Right atrium auricular region (tissue), 2 donors: ENCODE data around the gene C2orf76. TPM values are rescaled to one million over a fixed set of nuclear protein-coding genes. Genes with fewer than 3 reads are reported as not detected.

Experiments
- DNase-seq: peaks from one replicate; pipeline ENCODE4 v3.0.0-alpha.2; 2019; ENCODE audit warnings: low spot score
- H3K27ac ChIP-seq, 2 donors: fragments of 200-600 bp; sonication (generic); 1 replicate in 1 of 2; 2 replicates in 1 of 2; pipeline ENCODE4 v1.5.1; 2016 to 2019
- H3K27me3 ChIP-seq, 2 donors: fragments of 200-600 bp; sonication (generic); one replicate each; pipeline versions ENCODE4 v1.5.1 to v1.6.0; 2017 to 2019
- H3K36me3 ChIP-seq: fragments of 200-600 bp; sonication (generic); one replicate; pipeline ENCODE4 v1.5.1; 2016
- H3K4me1 ChIP-seq, 2 donors: fragments of 200-600 bp; sonication (generic); one replicate each; pipeline versions ENCODE4 v1.5.1 to v1.6.0; 2017 to 2019
- H3K4me3 ChIP-seq, 2 donors: fragments of 200-600 bp; sonication (generic); 1 replicate in 1 of 2; 2 replicates in 1 of 2; pipeline ENCODE4 v1.5.1; 2017 to 2019; ENCODE audit warnings: mild to moderate bottlenecking in 1 of 2, moderate library complexity in 1 of 2
- H3K9me3 ChIP-seq, 2 donors: fragments of 200-600 bp; sonication (generic); one replicate each; pipeline ENCODE4 v1.5.1; 2019
- total RNA-seq, 2 donors: library from RNA; depleted of rRNA; stranded (reverse); fragments of >200 nt; gene quantifications; one replicate each; pipeline ENCODE4 v1.1.0, GENCODE V29; 2016
- TF ChIP-seq, protein P1 (sequence below), 2 donors: fragments of 200-600 bp; sonication (generic); IDR thresholded peaks; one replicate each; pipeline ENCODE4 v1.5.1; 2019; ENCODE audit warnings: antibody characterized with exemption in 2 of 2

C2orf76 gene
- total RNA-seq, 2 donors from 2014 or later, result 8.1 to 11.1 TPM

DNA sequence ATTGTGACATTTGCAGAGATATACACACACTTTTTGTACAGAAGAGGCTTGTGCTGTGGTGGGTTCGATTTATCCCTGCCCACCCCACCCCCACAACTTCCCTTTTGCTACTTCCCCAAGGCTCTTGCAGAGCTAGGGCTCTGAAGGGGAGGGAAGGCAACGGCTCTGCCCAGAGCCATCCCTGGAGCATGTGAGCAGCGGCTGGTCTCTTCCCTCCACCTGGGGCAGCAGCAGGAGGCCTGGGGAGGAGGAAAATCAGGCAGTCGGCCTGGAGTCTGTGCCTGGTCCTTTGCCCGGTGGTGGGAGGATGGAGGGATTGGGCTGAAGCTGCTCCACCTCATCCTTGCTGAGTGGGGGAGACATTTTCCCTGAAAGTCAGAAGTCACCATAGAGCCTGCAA is 103.0 kb downstream of the C2orf76 start:
- H3K27me3 ChIP-seq, result no peaks in the 10 kb centered on the region
- H3K4me1 ChIP-seq, result no peaks in the 10 kb centered on the region
- no peaks in the 10 kb centered on the region for H3K9me3 ChIP-seq
- H3K36me3 ChIP-seq, result no peaks in the 10 kb centered on the region
- peak; percentile 50 for DNase-seq
- H3K27ac ChIP-seq, result no peak overlapping the region
- TF ChIP-seq, protein P1, sequence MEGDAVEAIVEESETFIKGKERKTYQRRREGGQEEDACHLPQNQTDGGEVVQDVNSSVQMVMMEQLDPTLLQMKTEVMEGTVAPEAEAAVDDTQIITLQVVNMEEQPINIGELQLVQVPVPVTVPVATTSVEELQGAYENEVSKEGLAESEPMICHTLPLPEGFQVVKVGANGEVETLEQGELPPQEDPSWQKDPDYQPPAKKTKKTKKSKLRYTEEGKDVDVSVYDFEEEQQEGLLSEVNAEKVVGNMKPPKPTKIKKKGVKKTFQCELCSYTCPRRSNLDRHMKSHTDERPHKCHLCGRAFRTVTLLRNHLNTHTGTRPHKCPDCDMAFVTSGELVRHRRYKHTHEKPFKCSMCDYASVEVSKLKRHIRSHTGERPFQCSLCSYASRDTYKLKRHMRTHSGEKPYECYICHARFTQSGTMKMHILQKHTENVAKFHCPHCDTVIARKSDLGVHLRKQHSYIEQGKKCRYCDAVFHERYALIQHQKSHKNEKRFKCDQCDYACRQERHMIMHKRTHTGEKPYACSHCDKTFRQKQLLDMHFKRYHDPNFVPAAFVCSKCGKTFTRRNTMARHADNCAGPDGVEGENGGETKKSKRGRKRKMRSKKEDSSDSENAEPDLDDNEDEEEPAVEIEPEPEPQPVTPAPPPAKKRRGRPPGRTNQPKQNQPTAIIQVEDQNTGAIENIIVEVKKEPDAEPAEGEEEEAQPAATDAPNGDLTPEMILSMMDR (IDR thresholded peaks at IDR 0.05), result no peak
- H3K4me3 ChIP-seq, result no peak overlapping the region

- TF ChIP-seq, protein P1 (IDR thresholded peaks at IDR 0.05), result no peak
- H3K4me1 ChIP-seq, result no peaks in the 10 kb centered on the region
- peak; percentile 26 for DNase-seq
- H3K36me3 ChIP-seq, result no peaks in the 10 kb centered on the region
- no peaks in the 10 kb centered on the region for H3K27me3 ChIP-seq
- H3K4me3 ChIP-seq, result no peak overlapping the region
- no peaks in the 10 kb centered on the region for H3K9me3 ChIP-seq
- no peak overlapping the region for H3K27ac ChIP-seq
Measured at GRCh38 chr2:119263025-119263424, 103.6 kb downstream of the C2orf76 start.

DNA sequence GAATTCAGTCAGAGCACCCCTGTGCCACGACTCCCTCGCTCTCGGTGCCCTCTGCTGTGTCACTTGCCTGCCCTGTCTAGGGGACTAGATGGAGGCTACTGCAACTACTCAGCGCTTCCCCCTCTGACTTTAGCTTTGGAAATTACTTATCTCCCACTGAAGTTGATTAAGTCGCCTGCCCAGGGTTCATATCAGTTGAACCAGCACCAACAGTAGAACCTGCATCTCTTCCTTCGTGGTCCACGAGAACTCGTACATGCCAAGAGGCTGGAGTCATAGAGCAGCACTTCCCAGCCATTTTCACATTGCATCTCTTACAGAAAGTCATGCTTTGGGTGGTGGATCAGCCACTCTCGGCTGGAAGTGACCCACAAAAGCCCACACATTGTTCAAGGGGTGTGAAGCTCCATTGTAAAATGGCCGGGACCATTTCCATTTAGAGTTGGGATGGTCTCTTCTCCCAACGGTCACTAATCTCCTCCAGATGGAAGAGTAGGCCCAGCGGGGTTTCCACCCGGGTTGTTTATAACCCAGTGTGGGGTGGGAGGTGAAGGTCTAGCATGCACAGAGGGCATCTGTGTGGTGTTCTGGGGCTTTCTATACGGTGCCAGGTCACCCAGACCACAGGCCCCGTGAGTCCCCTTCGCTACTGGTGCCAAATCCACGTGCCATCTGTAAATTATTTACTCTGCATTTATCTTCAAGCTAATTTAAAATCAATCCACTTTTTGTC is 105.0 kb downstream of the C2orf76 start:
- no peak for DNase-seq
- H3K4me1 ChIP-seq, result no peaks in the 10 kb centered on the region

DNA sequence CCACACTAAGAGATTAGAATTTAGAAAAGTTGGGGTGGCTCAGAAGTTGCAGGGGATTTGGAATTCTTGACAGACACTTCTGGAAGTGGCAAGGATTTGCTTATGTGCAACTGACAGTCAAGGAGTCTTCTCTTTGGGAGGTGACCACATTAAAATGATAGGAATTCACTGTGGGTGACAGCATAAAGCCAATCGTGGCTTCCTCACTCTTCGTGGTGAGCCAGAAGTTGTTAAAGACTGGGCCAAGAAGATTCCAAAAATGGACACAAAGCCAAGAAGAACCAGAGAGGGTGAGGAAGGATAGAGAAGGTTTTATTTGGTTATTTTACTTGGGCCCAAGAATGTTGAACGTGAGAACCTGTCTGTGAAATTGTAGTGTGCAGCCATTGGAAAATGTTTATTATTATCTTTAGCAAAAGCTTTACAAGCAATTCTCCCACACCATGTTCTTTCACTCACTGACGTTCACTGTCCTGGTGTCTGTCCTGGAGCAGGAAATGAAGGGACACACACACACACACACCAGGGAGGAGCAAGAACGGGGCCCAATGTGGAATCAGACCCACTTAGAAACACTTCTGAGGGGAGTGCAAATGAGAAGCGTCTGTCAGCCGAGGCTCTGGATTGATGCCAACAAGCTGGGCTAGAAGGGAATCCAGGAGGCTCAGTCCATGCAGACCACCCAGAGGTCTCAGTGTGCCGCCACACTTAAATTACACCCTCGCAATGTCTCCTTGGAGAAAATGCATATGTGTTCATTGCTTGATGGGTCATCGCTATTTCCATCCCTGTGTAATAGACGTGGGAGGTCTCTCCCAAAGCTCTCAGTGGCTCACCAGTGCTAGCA is 105.8 kb downstream of the C2orf76 start:
- no peaks in the 10 kb centered on the region for H3K9me3 ChIP-seq
- no peaks in the 10 kb centered on the region for H3K27me3 ChIP-seq
- H3K36me3 ChIP-seq, result no peaks in the 10 kb centered on the region
- no peak overlapping the region for H3K27ac ChIP-seq
- no peaks in the 10 kb centered on the region for H3K4me1 ChIP-seq
- H3K4me3 ChIP-seq, result no peak overlapping the region
- TF ChIP-seq, protein P1 (IDR thresholded peaks at IDR 0.05), result no peak
- DNase-seq, result no peak

More for the DNA sequence above, 105.0 kb downstream of the C2orf76 start:
- H3K9me3 ChIP-seq, result no peaks in the 10 kb centered on the region
- no peak overlapping the region for H3K27ac ChIP-seq
- no peak overlapping the region for H3K4me3 ChIP-seq
- TF ChIP-seq, protein P1 (IDR thresholded peaks at IDR 0.05), result no peak
- H3K27me3 ChIP-seq, result no peaks in the 10 kb centered on the region
- H3K36me3 ChIP-seq, result no peaks in the 10 kb centered on the region

DNA sequence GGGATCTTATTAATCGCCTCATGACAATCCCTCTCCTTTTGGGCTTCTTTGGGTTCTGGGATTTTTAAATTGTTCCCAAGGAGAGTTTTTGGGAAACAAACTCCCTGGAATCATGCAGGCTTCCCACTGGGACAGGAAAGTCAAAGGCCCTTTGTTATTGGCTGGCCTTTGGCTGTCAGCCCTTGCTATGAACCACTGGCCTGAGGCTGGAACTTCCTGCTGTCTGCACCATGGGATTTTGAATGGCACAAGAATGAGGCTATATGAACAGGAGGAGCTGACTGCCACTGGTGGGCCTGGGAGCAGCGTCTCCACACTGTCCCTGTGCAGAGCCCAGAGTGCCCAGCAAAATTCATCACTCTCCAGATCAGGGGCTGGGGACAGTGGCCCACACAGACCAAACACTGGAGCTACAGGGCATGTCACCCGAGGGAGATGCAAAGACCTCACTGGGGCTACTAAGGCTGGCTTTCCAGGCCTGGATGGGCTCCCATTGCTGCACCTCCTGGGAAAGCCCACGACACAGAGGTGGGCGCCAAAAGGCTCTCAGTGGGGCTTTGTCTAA is 107.3 kb downstream of the C2orf76 start:
- no peaks in the 10 kb centered on the region for H3K27me3 ChIP-seq
- H3K4me3 ChIP-seq, result no peak overlapping the region
- DNase-seq, result no peak
- no peaks in the 10 kb centered on the region for H3K36me3 ChIP-seq
- no peak overlapping the region for H3K27ac ChIP-seq
- no peaks in the 10 kb centered on the region for H3K9me3 ChIP-seq
- no peaks in the 10 kb centered on the region for H3K4me1 ChIP-seq
- TF ChIP-seq, protein P1 (IDR thresholded peaks at IDR 0.05), result no peak
